Measurements from ENCODE around the gene RHOXF1.

Gene RHOXF1

DNA sequence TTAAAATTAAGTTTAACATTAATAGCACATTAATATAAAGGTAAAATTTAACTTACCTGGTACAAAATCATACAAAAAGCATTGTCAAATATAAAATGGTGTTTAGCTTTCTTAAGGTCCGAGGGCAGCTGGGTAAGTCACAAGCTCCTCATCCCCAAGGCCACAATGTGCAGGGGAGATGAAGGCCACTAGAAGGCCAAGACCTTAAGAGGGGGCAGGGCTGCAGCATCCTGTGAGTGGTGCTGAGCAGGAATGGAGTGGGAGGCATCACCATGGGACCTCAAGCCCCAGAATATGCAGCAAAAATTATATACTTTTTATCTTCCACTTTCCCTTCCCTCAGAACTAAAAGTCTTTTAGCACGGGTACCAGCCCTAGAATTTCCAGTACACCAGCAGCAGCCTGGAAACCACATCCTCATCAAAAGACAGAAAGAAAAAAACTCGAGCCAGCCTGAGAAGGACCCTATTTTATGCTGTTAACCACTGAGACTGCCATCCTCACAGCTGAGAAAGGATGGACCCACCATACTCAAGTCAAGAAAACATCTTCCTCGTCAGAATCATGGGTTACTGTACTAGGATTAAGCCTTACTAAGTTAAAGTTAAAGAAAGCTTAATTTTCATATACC lies 29.7 kb upstream of the RHOXF1 start:
- H3K9me2 ChIP-seq (replicated peaks; ENCODE audit: control insufficient read depth, low read length) = no peaks in the 10 kb centered on the region
- no peaks in the 10 kb centered on the region for H3F3A ChIP-seq (ENCODE audit: control insufficient read depth, insufficient read depth)
- H4K20me1 ChIP-seq (ENCODE audit: control insufficient read depth, insufficient read depth, low read depth, low read length) = no peaks in the 10 kb centered on the region
- H3K4me2 ChIP-seq (ENCODE audit: low read length) = no peak overlapping the region
- H3K79me2 ChIP-seq (ENCODE audit: control insufficient read depth, low read length) = no peaks in the 10 kb centered on the region
- H3K27ac ChIP-seq (ENCODE audit: low read depth, low read length) = no peak overlapping the region
- H3K4me3 ChIP-seq (ENCODE audit: low read length) = no peak overlapping the region
- H3K9me3 ChIP-seq (ENCODE audit: control insufficient read depth, insufficient read depth, low read length) = no peaks in the 10 kb centered on the region; the same call in 1 of the 2 replicates
- H3K36me3 ChIP-seq (ENCODE audit: control insufficient read depth, low read length) = no peaks in the 10 kb centered on the region
- TF ChIP-seq EZH2phosphoT487 (IDR thresholded peaks at IDR 0.05; ENCODE audit: borderline replicate concordance, low read length) (no peak), CTCF (IDR thresholded peaks at IDR 0.05; ENCODE audit: low read depth, low read length, poor library complexity, severe bottlenecking) (no peak)
- H3K27me3 ChIP-seq (ENCODE audit: control insufficient read depth, low read length) = no peaks in the 10 kb centered on the region
- no peaks in the 10 kb centered on the region for H3K4me1 ChIP-seq (ENCODE audit: control insufficient read depth, low read length)

GRCh38 chrX:120144178-120144844 lies 28.6 kb upstream of the RHOXF1 start:
- Histone ChIP-seq H3K9me2 (replicated peaks; ENCODE audit: control insufficient read depth, low read length) (no peaks in the 10 kb centered on the region), H3K4me2 (ENCODE audit: low read length) (no peak overlapping the region), H3K9me3 (ENCODE audit: control insufficient read depth, insufficient read depth, low read length) (no peaks in the 10 kb centered on the region; the same call in 1 of the 2 replicates), H3K79me2 (ENCODE audit: control insufficient read depth, low read length) (no peaks in the 10 kb centered on the region), H3K36me3 (ENCODE audit: control insufficient read depth, low read length) (no peaks in the 10 kb centered on the region), H4K20me1 (ENCODE audit: control insufficient read depth, insufficient read depth, low read depth, low read length) (no peaks in the 10 kb centered on the region), H3K27me3 (ENCODE audit: control insufficient read depth, low read length) (no peaks in the 10 kb centered on the region), H3F3A (ENCODE audit: control insufficient read depth, insufficient read depth) (no peaks in the 10 kb centered on the region), H3K4me1 (ENCODE audit: control insufficient read depth, low read length) (no peaks in the 10 kb centered on the region), H3K4me3 (ENCODE audit: low read length) (no peak overlapping the region), H3K27ac (ENCODE audit: low read depth, low read length) (no peak overlapping the region)
- TF ChIP-seq EZH2phosphoT487 (IDR thresholded peaks at IDR 0.05; ENCODE audit: borderline replicate concordance, low read length) (no peak), CTCF (IDR thresholded peaks at IDR 0.05; ENCODE audit: low read depth, low read length, poor library complexity, severe bottlenecking) (no peak)

- no peak for TF ChIP-seq EZH2phosphoT487 (IDR thresholded peaks at IDR 0.05; ENCODE audit: borderline replicate concordance, low read length)
- no peak for TF ChIP-seq CTCF (IDR thresholded peaks at IDR 0.05; ENCODE audit: low read depth, low read length, poor library complexity, severe bottlenecking)
- no peaks in the 10 kb centered on the region for H3K9me2 ChIP-seq (replicated peaks; ENCODE audit: control insufficient read depth, low read length)
- H3K27me3 ChIP-seq (ENCODE audit: control insufficient read depth, low read length) = no peaks in the 10 kb centered on the region
- no peaks in the 10 kb centered on the region for H3K79me2 ChIP-seq (ENCODE audit: control insufficient read depth, low read length)
- H3K9me3 ChIP-seq (ENCODE audit: control insufficient read depth, insufficient read depth, low read length) = no peaks in the 10 kb centered on the region
- no peaks in the 10 kb centered on the region for H4K20me1 ChIP-seq (ENCODE audit: control insufficient read depth, insufficient read depth, low read depth, low read length)
- no peak overlapping the region for H3K4me3 ChIP-seq (ENCODE audit: low read length)
- no peak overlapping the region for H3K27ac ChIP-seq (ENCODE audit: low read depth, low read length)
- H3K4me2 ChIP-seq (ENCODE audit: low read length) = peak overlapping the region; percentile 27; the same call in 1 of the 2 replicates
- H3K36me3 ChIP-seq (ENCODE audit: control insufficient read depth, low read length) = no peaks in the 10 kb centered on the region
- no peaks in the 10 kb centered on the region for H3F3A ChIP-seq (ENCODE audit: control insufficient read depth, insufficient read depth)
- no peaks in the 10 kb centered on the region for H3K4me1 ChIP-seq (ENCODE audit: control insufficient read depth, low read length)
These were observed 24.7 kb upstream of the RHOXF1 start for GRCh38 chrX:120140293-120140981.

Measured in DOHH2 (cell line).